ENCODE results near the gene INSR. TPM values are rescaled to one million over a fixed set of nuclear protein-coding genes. Genes with fewer than 3 reads are reported as not detected.
"Not testable (repeated sequence)": the region's sequence is repeated elsewhere in the genome, so short reads cannot be mapped to it uniquely, and the experiment has no call there.

Gene INSR
- total RNA-seq, 8 experiments from 2014 or later: 6.9 to 19.6 (median 14.1) TPM

DNA sequence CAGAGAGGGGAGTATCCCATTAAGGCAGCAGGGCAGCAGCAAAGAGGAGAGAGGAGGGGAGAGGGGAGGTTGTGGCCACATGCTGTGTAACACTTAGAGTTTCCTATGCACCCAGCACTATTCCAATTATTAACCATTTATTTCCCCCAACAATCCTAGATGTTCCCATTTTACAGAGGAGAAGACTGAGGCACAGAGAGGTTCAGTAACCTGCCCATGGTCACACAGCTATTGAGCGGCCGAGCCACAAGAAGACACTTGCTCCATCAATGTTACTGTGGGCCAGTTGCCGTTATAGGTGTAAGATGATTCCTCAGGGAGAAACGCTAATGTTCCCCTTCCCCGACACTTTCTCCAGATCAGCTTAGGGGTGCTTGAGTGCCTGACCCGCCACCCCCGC, 69.2 kb downstream of the INSR start:
- ATAC-seq (replicated peaks in 6 of 8): no peak
- no peak overlapping the region for H3K27ac ChIP-seq
- no peak overlapping the region for H3K4me3 ChIP-seq
- in situ Hi-C loops (cut with MboI; ENCODE audit: low pct_unique_long_range_greater_than_20kb in 2 of 9, low sequenced_read_pairs in 9 of 9, unreplicated experiment in 9 of 9): no loop called here
- H3K4me1 ChIP-seq (replicated peaks in 1 of 2): no peaks in the 10 kb centered on the region
- WGBS, 10 experiments: 60 to 83% methylated on average over 2 of the region's 7 CpGs; no CpG with 5 or more reads in 8 of the 10 experiments

DNA sequence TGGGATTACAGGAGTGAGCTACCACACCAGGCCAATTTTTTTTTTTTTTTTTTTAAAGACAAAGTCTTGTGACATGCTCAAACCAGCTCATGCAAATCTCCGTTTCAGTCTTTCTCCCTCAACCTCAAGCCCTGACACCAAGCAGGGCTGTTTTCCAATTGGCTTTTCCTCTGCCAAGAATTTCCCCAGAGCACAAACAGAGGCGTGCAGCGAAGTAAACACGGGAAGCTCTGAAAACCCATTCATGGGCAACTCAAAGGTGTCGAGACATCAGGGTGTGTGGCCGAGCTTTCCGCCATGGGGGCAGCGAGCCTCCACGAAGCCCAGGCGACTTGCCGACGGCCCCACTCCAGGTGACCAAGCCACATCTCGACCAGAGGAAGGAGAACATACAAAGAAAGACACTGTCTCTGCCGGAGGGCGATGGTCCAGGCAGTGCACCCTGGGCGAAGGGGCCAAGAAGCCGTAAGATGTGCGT, 70.0 kb downstream of the INSR start:
- no peak overlapping the region for H3K27ac ChIP-seq
- 50 to 82% (median 60%) methylated on average over 1 to 5 of the region's 18 CpGs; no CpG with 5 or more reads in 3 of the 10 experiments for WGBS, 10 experiments

DNA sequence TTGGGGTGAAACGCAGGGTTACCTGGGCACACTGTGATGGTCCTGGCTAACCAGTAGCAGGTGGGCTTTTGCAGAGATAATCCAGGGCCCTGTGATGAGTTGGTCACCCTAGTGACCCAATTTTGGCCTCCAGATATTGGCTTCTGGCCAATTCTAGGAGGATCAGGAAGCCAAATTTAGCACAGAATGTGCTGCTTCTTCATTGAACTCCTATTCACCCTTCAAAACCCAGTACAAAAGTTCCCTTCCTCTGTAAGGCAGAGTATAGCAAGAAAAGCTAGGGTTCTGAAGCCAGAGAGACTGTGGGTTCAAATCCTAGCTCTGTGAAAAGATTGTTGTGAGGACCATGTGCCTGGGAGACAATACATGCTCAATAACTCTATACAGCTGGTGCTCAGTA, 70.8 kb downstream of the INSR start:
- Histone ChIP-seq H3K4me1 (replicated peaks in 1 of 2) (no peaks in the 10 kb centered on the region), H3K4me3 (no peak overlapping the region), H3K27ac (no peak overlapping the region)
- ATAC-seq (replicated peaks in 6 of 8): no peak
- in situ Hi-C loops (cut with MboI; ENCODE audit: low pct_unique_long_range_greater_than_20kb in 2 of 9, low sequenced_read_pairs in 9 of 9, unreplicated experiment in 9 of 9): no loop called here
- 80 to 100% (median 100%) methylated on average over 1 of the region's 1 CpG; no CpG with 5 or more reads in 4 of the 10 experiments for WGBS, 10 experiments

More for the DNA sequence above, 70.0 kb downstream of the INSR start:
- peak in 4 of 8 experiments; percentile 37 to 87 (median 77) for ATAC-seq (replicated peaks in 6 of 8)
- no peaks in the 10 kb centered on the region for H3K4me1 ChIP-seq (replicated peaks in 1 of 2)
- in situ Hi-C loops (cut with MboI; ENCODE audit: low pct_unique_long_range_greater_than_20kb in 2 of 9, low sequenced_read_pairs in 9 of 9, unreplicated experiment in 9 of 9): no loop called here
- no peak overlapping the region for H3K4me3 ChIP-seq

DNA sequence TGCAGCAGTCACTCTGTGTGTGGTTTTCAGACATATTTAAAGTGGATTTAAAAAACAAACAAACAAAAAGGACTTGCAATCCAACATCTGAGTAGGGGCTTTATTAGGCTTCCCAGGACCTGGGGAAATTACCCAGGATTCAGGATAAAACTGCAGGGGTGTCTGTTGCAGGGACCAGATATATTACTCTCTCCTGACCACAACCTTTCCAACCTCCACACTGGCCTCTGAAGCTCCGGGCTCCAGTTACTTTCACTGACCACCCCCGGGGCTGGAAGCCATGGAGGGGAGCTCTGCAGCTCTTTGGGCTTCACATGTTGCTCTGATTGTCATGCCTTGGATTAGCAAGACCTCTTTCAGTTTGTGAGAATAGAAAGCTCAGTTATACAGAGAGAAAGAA, 75.2 kb downstream of the INSR start:
- Histone ChIP-seq H3K4me1 (replicated peaks in 1 of 2) (no peaks in the 10 kb centered on the region), H3K4me3 (no peak overlapping the region), H3K27ac (no peak overlapping the region)
- WGBS, 10 experiments: 90% methylated on average over 2 of the region's 2 CpGs; no CpG with 5 or more reads in 9 of the 10 experiments
- in situ Hi-C loops (cut with MboI; ENCODE audit: low pct_unique_long_range_greater_than_20kb in 2 of 9, low sequenced_read_pairs in 9 of 9, unreplicated experiment in 9 of 9): no loop called here
- ATAC-seq (replicated peaks in 6 of 8): no peak

DNA sequence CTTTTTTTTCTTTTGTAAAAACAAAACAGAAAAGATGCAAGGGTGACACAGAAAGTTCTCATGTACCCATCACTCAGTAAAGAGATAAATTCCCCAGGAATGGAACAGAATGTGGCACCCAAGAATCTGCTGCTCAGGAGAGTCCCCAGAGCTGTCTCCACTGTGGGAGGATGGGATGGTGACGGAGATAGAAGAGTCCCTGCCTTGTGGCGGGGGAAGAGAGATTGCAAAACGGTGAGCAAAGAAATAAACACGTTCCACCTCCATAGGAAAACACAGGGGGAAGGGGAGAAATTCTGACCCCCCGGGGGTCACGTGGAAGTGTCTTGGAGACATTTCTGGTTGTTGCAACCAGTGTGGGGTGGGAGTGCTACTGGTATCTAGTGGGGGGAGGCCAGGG, 76.4 kb downstream of the INSR start:
- in situ Hi-C loops (cut with MboI; ENCODE audit: low pct_unique_long_range_greater_than_20kb in 2 of 9, low sequenced_read_pairs in 9 of 9, unreplicated experiment in 9 of 9): no loop called here
- no peaks in the 10 kb centered on the region for H3K4me1 ChIP-seq (replicated peaks in 1 of 2)
- no peak for ATAC-seq (replicated peaks in 6 of 8)
- H3K4me3 ChIP-seq: no peak overlapping the region
- H3K27ac ChIP-seq: no peak overlapping the region
- 54 to 100% (median 76%) methylated on average over 1 to 6 of the region's 6 CpGs; no CpG with 5 or more reads in 2 of the 10 experiments for WGBS, 10 experiments

DNA sequence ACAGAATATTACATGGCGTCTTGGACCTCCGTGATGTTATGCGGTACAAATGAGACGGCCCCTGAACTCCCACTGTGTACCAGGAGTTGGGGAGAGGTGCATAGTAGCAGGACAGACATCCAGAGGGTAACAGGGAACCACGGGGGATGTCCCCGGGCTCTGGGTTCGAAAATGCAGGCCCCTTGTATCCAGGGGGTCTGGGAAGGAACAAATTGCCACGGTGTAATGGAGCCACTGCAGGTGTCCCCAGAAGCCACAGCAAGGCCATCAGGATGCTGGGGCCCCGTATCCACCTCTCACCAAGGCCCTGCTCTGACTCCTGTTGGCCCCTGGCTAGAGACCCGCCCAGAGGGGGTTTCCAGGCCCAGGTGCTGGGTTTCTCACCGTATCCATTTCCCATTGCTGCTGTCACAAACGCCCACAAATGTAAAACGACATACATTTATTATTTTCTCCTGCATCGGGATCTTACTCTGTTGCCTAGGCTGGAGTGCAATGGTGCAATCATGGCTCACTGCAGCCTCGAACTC, 77.8 kb downstream of the INSR start:
- 60 to 87% (median 82%) methylated on average over 1 to 7 of the region's 15 CpGs; no CpG with 5 or more reads in 5 of the 10 experiments for whole genome bisulfite sequencing, 10 experiments

DNA sequence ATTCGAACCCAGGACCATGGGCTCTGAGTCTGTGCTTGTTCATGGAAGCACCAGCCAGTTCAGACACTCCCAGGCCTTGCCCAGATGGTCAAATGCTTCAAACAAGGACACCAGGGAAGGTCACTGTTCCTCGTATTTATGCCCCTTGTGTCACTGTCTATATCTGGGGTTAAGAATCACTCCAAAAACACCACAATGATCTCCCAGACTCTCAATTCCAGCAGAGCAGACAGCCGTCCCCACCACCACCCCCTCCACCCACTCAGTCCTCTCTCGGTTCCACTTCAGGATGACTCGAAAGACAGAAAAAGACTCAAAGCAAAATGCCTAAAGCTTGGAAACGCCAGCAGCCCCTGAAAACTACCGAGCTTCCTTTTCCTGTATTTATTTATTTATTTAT, 79.0 kb downstream of the INSR start:
- 60 to 90% (median 67%) methylated on average over 1 to 6 of the region's 7 CpGs; no CpG with 5 or more reads in 5 of the 10 experiments for WGBS, 10 experiments
- in situ Hi-C loops (cut with MboI; ENCODE audit: low pct_unique_long_range_greater_than_20kb in 2 of 9, low sequenced_read_pairs in 9 of 9, unreplicated experiment in 9 of 9): no loop called here
- H3K27ac ChIP-seq: no peak overlapping the region
- H3K4me3 ChIP-seq: no peak overlapping the region
- H3K4me1 ChIP-seq (replicated peaks in 1 of 2): no peaks in the 10 kb centered on the region
- ATAC-seq (replicated peaks in 6 of 8): no peak

More for the DNA sequence above, 77.8 kb downstream of the INSR start:
- ATAC-seq (replicated peaks in 6 of 8): no peak
- H3K4me3 ChIP-seq: no peak overlapping the region
- in situ Hi-C loops (cut with MboI; ENCODE audit: low pct_unique_long_range_greater_than_20kb in 2 of 9, low sequenced_read_pairs in 9 of 9, unreplicated experiment in 9 of 9): no loop called here
- no peak overlapping the region for H3K27ac ChIP-seq
- no peaks in the 10 kb centered on the region for H3K4me1 ChIP-seq (replicated peaks in 1 of 2)

DNA sequence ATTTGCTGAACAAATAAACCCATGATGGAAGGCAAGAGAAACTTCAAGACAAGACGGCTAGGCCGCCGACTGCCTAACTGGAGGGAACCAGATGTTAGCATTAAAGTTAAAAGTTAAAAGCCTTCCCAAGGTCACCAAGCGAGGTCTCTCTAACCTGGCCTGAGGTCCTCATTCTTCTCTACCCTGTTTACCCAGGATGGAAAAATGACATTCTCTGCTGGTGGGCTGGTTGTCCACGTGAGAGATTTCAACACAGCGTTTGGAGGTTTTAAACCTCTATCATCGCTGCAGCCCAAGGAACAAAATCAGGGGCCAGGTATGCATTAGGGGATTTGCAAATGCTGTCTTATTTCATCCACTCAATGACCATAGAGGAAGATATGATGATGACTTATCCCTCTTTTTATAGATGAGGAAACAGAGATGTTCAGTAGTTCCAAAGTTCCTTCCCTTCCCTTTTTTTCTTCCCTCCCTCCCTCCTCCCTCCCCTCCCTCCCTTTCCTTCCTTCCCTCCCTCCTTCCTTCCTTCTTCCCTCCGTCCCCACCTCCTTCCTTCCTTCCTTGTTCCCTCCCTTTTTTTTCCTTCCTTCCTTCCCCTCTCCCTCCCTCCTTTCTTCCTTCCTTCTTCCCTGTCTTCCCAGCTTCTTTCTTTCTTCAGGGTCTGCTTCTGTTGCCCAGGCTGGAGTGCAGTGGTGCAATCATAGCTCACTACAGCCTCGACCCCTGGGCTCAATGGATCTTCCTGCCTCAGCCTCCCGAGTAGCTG, 79.7 kb downstream of the INSR start:
- Histone ChIP-seq H3K4me3 (no peak overlapping the region), H3K27ac (no peak overlapping the region), H3K4me1 (replicated peaks in 1 of 2) (no peaks in the 10 kb centered on the region)
- WGBS, 10 experiments: 60 to 84% (median 74%) methylated on average over 2 to 9 of the region's 10 CpGs
- ATAC-seq (replicated peaks in 6 of 8): no peak
- in situ Hi-C loops (cut with MboI; ENCODE audit: low pct_unique_long_range_greater_than_20kb in 2 of 9, low sequenced_read_pairs in 9 of 9, unreplicated experiment in 9 of 9): no loop called here

DNA sequence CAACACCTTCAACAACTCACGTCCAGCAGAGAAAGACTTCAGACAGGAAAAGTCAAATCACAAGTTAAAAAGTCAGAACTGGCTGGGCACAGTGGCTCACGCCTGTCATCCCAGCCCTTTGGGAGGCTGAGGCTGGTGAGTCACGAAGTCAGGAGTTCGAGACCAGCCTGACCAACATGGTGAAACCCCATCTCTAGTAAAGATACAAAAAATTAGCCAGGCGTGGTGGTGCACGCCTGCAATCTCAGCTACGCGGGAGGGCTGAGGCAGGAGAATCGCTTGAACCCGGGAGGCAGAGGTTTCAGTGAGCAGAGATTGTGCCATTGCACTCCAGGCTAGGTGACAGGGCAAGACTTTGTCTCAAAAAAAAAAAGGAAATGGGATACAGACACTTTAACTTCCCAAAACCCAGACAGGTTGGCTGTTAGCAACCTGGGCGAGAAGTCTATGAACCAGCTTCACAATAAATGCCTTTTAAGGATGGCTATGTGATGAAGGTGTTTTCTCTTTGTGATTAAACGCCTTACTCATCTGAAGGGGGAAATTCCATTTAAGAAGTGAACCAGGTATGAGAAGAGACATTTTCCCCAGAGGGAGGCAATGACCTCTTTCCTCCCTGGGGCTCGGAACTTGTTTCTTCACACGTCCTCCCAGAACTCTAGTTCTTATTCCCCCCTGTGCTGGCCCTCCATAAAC, 80.4 kb downstream of the INSR start:
- no peak overlapping the region for H3K27ac ChIP-seq
- WGBS, 10 experiments: 20 to 100% (median 63%) methylated on average over 1 to 10 of the region's 14 CpGs; no CpG with 5 or more reads in 2 of the 10 experiments
- no peaks in the 10 kb centered on the region for H3K4me1 ChIP-seq (replicated peaks in 1 of 2)
- ATAC-seq (replicated peaks in 6 of 8): peak in 1 of 8 experiments; percentile 27
- in situ Hi-C loops (cut with MboI; ENCODE audit: low pct_unique_long_range_greater_than_20kb in 2 of 9, low sequenced_read_pairs in 9 of 9, unreplicated experiment in 9 of 9): no loop called here
- H3K4me3 ChIP-seq: no peak overlapping the region

DNA sequence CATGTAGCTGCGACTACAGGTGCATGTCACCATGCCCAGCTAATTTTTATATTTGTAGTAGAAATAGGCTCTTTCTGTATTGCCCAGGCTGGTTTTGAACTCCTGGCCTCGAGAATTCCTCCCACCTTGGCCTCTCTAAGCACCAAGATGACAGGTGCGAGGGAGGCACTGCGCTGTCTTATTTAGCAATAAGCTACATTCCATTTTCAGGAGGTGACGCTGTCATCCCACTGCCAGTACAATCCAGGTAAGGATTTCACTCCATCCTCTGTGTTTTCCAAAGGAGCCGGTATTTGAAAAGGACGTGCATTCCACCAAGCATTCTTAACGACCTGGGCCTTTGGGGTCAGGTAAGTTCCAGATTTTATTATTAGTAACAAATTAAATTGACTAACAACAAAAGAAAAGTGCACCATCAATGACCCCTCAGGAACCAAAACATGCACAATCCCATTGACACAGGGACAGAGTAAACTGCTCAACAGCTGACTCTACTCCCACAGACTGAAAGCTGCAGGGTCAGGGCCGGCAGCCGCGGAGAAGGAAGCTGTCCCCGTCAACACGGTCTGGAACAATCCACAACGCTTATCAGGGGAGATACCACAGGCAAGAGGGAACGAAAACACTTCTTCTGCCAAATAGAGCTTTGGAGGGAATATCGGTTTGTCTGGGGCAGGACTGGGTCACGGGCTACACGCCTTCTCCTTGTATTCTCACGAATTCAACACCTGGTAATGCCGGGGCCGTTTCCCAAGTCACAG, 82.8 kb downstream of the INSR start:
- H3K4me3 ChIP-seq: no peak overlapping the region
- in situ Hi-C loops (cut with MboI; ENCODE audit: low pct_unique_long_range_greater_than_20kb in 2 of 9, low sequenced_read_pairs in 9 of 9, unreplicated experiment in 9 of 9): no loop called here
- WGBS, 10 experiments: 42 to 100% (median 64%) methylated on average over 1 to 14 of the region's 21 CpGs; no CpG with 5 or more reads in 1 of the 10 experiments
- H3K4me1 ChIP-seq (replicated peaks in 1 of 2): no peaks in the 10 kb centered on the region
- H3K27ac ChIP-seq: no peak overlapping the region
- ATAC-seq (replicated peaks in 6 of 8): no peak

DNA sequence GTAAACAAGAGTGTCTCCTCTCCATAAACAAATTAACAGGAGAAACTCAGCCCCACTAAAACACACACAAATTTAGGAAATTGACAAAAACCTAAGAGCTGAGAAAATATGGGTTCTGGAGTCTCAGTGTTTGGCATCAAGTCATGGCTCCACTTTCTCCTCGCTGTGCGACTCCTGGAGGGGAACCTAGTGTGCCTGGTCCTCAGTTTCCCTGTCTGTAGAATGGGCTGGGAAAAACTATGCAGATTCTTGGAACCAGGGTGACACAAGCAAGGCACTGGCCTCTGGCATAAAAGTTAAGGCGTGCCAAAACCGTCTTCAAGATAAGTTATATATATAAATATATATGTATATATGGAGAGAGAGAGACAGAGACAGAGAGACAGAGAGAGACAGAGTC, 83.9 kb downstream of the INSR start:
- H3K4me3 ChIP-seq: no peak overlapping the region
- H3K4me1 ChIP-seq (replicated peaks in 1 of 2): no peaks in the 10 kb centered on the region
- in situ Hi-C loops (cut with MboI; ENCODE audit: low pct_unique_long_range_greater_than_20kb in 2 of 9, low sequenced_read_pairs in 9 of 9, unreplicated experiment in 9 of 9): no loop called here
- 40 to 100% (median 72%) methylated on average over 1 to 4 of the region's 4 CpGs; no CpG with 5 or more reads in 3 of the 10 experiments for WGBS, 10 experiments
- no peak overlapping the region for H3K27ac ChIP-seq
- no peak for ATAC-seq (replicated peaks in 6 of 8)

DNA sequence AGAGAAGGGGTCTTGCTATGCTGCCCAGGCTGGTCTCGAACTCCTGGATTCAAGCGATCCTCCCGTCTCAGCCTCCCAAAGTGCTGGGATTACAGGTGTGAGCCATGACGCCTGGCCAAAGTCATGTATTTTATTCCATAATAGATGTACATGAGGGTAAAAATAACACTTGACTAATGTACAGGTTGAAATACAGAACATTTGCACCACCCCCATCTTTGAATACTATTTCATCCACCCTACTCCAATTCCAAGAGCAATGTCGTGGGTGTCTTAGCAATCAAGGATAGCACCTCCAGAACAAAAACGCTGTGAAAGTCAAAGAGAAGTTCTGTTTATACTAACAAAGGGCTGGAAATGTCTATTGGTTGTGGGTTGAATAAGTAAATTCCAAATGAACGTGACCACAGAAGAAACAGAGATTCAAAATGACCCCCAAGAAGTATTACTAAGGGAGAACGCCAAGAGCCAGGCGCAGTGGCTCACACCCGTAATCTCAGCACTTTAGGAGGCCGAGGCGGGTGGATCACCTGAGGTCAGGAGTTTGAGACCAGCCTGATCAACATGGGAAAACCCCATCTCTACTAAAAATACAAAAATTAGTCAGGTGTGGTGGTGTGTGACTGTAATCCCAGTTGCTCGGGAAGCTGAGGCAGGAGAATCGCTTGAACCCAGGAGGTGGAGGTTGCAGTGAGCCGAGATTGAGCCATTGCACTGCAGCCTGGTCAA, 84.5 kb downstream of the INSR start:
- in situ Hi-C loops (cut with MboI; ENCODE audit: low pct_unique_long_range_greater_than_20kb in 2 of 9, low sequenced_read_pairs in 9 of 9, unreplicated experiment in 9 of 9); H3K4me3 ChIP-seq; H3K4me1 ChIP-seq (replicated peaks in 1 of 2); ATAC-seq (replicated peaks in 6 of 8); H3K27ac ChIP-seq: not testable (repeated sequence)
- WGBS, 10 experiments: 63 to 95% (median 82%) methylated on average over 1 to 12 of the region's 15 CpGs

Measured in motor neuron (in vitro differentiated cells).